ENCODE measurements around the gene HIRIP3.

GRCh38 chr16:29993903-29994599 lies 1.4 kb downstream of the HIRIP3 start:
- TF ChIP-seq POLR2A (IDR thresholded peaks at IDR 0.05; ENCODE audit: low read length) (no peak), GATA1 (IDR thresholded peaks at IDR 0.05; ENCODE audit: low read depth, low read length) (no peak)

All from erythroblast (primary cell).